Measurements from ENCODE around the gene CKS2. TPM values are rescaled to one million over a fixed set of nuclear protein-coding genes. Genes with fewer than 3 reads are reported as not detected.
A peak's percentile ranks its signal among the peaks of the same experiment; 100 is the strongest.

The CKS2 gene
- total RNA-seq, 1 experiment from 2014 or later: 299 TPM

DNA sequence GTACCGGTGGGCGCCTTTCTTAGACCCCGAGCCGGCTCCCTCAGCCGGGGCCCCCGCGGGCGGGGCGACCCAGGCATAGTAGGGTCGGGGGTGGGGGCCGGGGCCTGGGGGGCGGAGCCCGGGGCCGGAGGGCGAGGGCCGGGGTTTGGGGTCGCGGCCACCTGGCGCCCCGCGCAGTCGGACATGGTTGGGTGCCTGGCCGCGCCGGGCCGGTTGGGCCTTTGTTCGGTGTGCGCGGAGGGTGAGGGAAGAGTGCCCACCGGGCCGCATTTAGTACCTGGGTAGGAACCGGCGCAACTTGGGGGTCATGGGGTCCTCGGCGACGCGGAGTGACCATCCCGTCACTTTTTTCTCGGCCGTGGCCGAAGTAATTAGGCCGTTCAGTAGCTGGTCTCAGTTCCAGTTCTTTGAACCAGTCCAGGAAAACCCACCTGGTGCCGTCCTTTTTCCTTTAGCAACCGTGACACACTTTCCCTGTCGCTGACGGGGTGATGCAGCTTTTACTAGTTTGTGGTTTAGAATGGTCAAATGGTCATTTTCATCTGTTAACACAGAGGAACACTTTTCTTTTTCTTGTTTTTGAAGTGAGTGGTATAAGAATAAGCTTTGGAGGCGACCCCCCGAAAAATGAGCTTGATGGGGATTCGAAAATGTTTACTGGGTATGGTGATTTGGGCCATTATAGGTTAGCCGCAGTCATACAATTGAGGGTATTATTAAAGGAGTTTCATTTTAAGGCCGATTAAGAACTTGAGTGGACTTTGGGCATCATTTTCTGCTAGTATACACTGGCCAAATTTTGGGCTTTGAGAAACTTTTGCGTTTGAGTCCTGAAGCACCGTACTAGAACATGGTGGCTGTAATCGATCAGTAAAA lies 589 bp downstream of the CKS2 start (continued):
- TF ChIP-seq ZNF423 (CRISPR knock-in tag; IDR thresholded peaks at IDR 0.05): no peak
- TF ChIP-seq ZNF232 (CRISPR knock-in tag; IDR thresholded peaks at IDR 0.05): no peak
- no peak for TF ChIP-seq ZNF219 (CRISPR knock-in tag; IDR thresholded peaks at IDR 0.05; ENCODE audit: borderline replicate concordance)
- TF ChIP-seq GTF2I (CRISPR knock-in tag; conservative IDR thresholded peaks at IDR 0.05): no peak
- TF ChIP-seq ZNF263 (CRISPR knock-in tag; IDR thresholded peaks at IDR 0.05; ENCODE audit: low read depth): no peak
- 0 out of 2 replicates have a peak, but pooled peaks have one; percentile 14 for TF ChIP-seq KAT7 (CRISPR knock-in tag; IDR thresholded peaks at IDR 0.05; ENCODE audit: borderline replicate concordance)
- TF ChIP-seq GRHL2 (CRISPR knock-in tag; IDR thresholded peaks at IDR 0.05; ENCODE audit: insufficient replicate concordance, severe bottlenecking): no peak
- TF ChIP-seq, protein P1, sequence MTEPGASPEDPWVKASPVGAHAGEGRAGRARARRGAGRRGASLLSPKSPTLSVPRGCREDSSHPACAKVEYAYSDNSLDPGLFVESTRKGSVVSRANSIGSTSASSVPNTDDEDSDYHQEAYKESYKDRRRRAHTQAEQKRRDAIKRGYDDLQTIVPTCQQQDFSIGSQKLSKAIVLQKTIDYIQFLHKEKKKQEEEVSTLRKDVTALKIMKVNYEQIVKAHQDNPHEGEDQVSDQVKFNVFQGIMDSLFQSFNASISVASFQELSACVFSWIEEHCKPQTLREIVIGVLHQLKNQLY (CRISPR knock-in tag; IDR thresholded peaks at IDR 0.05): no peak
- no peak for TF ChIP-seq CREM (CRISPR knock-in tag; IDR thresholded peaks at IDR 0.05)
- TF ChIP-seq NFATC4 (CRISPR knock-in tag; IDR thresholded peaks at IDR 0.05): peak; percentile 80
- TF ChIP-seq, protein P2, sequence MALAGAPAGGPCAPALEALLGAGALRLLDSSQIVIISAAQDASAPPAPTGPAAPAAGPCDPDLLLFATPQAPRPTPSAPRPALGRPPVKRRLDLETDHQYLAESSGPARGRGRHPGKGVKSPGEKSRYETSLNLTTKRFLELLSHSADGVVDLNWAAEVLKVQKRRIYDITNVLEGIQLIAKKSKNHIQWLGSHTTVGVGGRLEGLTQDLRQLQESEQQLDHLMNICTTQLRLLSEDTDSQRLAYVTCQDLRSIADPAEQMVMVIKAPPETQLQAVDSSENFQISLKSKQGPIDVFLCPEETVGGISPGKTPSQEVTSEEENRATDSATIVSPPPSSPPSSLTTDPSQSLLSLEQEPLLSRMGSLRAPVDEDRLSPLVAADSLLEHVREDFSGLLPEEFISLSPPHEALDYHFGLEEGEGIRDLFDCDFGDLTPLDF (CRISPR knock-in tag; IDR thresholded peaks at IDR 0.05): no peak
- TF ChIP-seq ATF1 (CRISPR knock-in tag; IDR thresholded peaks at IDR 0.05): no peak
- TF ChIP-seq TCF7 (CRISPR knock-in tag; IDR thresholded peaks at IDR 0.05; ENCODE audit: low read depth): no peak

DNA sequence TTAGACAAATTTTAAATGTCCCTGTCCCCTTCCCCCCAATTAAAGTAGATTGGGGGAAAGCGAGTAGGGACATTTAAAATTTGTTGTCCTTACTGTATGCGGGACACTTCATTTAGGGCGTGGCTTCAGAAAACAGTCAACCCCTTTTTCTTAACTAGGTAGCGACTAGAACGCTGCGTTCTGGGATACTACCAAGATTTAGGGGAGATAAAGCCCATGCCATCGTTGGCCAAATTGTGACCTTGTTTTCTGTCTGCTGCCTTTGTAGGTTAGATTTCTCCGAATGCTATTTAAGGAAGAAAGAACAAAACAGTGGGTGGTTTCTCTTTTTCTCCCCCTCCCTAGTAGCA lies 1.2 kb downstream of the CKS2 start:
- H3K9me3 Mint-ChIP-seq: no peaks in the 10 kb centered on the region
- no peaks in the 10 kb centered on the region; the same call in 1 of the 2 replicates for H3K27me3 Mint-ChIP-seq (ENCODE audit: low read depth)
- peak overlapping the region; percentile 90; the same call in 1 of the 2 replicates for H3K27ac Mint-ChIP-seq
- POLR2A ChIA-PET: no interaction called here
- peaks cover 45% of the 10 kb centered on the region for H3K4me1 Mint-ChIP-seq
- CTCF ChIA-PET: no interaction called here
- H3K4me3 Mint-ChIP-seq: peak overlapping the region; percentile 93
- no peak for DNase-seq (ENCODE audit: low spot score)
- 0 out of 2 replicates have a peak, but pooled peaks have one; percentile 7 for TF ChIP-seq ZNF671 (CRISPR knock-in tag; IDR thresholded peaks at IDR 0.05)
- TF ChIP-seq, protein P3, sequence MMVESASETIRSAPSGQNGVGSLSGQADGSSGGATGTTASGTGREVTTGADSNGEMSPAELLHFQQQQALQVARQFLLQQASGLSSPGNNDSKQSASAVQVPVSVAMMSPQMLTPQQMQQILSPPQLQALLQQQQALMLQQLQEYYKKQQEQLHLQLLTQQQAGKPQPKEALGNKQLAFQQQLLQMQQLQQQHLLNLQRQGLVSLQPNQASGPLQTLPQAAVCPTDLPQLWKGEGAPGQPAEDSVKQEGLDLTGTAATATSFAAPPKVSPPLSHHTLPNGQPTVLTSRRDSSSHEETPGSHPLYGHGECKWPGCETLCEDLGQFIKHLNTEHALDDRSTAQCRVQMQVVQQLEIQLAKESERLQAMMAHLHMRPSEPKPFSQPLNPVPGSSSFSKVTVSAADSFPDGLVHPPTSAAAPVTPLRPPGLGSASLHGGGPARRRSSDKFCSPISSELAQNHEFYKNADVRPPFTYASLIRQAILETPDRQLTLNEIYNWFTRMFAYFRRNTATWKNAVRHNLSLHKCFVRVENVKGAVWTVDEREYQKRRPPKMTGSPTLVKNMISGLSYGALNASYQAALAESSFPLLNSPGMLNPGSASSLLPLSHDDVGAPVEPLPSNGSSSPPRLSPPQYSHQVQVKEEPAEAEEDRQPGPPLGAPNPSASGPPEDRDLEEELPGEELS (CRISPR knock-in tag; IDR thresholded peaks at IDR 0.05): no peak
- TF ChIP-seq, protein P4, sequence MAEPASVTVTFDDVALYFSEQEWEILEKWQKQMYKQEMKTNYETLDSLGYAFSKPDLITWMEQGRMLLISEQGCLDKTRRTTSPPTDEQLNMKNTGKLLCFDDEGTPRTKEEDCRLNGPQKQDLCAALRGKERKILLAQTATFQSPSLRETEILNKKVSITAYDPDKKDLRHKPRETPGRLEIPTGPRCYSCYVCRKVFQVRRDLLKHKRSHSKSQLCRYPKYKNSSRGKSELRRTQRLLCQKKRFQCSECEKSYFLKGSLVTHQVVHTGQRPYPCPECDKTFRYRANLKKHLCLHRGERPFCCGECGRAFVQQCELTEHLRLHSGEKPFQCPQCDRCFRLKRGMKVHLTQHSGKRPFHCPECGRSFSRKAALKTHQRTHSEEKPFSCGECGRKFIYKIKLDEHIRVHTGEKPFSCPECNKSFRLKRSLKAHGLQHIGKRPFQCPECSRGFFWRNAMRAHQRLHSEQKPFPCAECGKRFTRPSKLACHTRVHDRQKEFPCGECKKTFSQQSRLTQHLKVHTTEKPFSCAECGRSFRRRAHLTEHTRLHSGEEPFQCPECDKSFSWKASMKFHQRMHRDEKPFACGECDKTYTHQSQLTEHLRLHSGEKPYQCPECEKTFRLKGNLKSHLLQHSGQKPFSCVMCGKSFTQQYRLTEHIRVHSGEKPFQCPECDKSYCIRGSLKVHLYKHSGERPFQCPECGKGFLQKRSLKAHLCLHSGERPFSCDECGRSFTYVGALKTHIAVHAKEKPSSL (CRISPR knock-in tag; conservative IDR thresholded peaks at IDR 0.05): 0 out of 2 replicates have a peak, but pooled peaks have one; percentile 6
- no peak for ATAC-seq
- peaks cover 65% of the 10 kb centered on the region for H3K36me3 Mint-ChIP-seq

DNA sequence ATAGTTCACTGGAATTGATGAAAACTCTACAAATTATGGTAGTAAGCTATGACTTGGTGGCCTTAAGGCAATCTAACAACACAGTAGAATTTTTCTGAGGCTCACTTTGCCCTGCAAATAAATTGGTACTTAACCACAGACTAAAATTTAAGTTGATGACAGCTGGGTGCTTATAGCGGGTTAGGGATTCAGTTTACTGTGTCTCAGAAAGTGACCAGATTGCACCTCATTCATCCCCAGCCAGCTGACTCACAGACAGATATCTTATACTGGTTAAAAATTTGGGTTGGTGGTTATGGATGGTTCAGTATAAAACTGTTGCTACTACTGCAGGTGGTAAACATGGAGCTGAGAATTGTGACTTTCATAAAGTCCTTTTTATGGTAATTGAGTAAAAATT lies 2.8 kb downstream of the CKS2 start:
- ATAC-seq (no peak), DNase-seq (ENCODE audit: low spot score) (no peak)
- no peaks in the 10 kb centered on the region for H3K9me3 Mint-ChIP-seq
- peak overlapping the region; percentile 90 for H3K27ac Mint-ChIP-seq
- H3K36me3 Mint-ChIP-seq: peaks cover 59% of the 10 kb centered on the region
- no peaks in the 10 kb centered on the region; the same call in 1 of the 2 replicates for H3K27me3 Mint-ChIP-seq (ENCODE audit: low read depth)
- peak overlapping the region; percentile 93 for H3K4me3 Mint-ChIP-seq
- no peak for TF ChIP-seq MYBL2 (CRISPR knock-in tag; IDR thresholded peaks at IDR 0.05)
- no peak for TF ChIP-seq SMAD4 (CRISPR knock-in tag; IDR thresholded peaks at IDR 0.05)
- TF ChIP-seq NR2C2 (CRISPR knock-in tag; IDR thresholded peaks at IDR 0.05): no peak
- no peak for TF ChIP-seq JAZF1 (CRISPR knock-in tag; IDR thresholded peaks at IDR 0.05)
- TF ChIP-seq CREM (CRISPR knock-in tag; IDR thresholded peaks at IDR 0.05): no peak
- no peak for TF ChIP-seq ZNF423 (CRISPR knock-in tag; IDR thresholded peaks at IDR 0.05)
- TF ChIP-seq, protein P5, sequence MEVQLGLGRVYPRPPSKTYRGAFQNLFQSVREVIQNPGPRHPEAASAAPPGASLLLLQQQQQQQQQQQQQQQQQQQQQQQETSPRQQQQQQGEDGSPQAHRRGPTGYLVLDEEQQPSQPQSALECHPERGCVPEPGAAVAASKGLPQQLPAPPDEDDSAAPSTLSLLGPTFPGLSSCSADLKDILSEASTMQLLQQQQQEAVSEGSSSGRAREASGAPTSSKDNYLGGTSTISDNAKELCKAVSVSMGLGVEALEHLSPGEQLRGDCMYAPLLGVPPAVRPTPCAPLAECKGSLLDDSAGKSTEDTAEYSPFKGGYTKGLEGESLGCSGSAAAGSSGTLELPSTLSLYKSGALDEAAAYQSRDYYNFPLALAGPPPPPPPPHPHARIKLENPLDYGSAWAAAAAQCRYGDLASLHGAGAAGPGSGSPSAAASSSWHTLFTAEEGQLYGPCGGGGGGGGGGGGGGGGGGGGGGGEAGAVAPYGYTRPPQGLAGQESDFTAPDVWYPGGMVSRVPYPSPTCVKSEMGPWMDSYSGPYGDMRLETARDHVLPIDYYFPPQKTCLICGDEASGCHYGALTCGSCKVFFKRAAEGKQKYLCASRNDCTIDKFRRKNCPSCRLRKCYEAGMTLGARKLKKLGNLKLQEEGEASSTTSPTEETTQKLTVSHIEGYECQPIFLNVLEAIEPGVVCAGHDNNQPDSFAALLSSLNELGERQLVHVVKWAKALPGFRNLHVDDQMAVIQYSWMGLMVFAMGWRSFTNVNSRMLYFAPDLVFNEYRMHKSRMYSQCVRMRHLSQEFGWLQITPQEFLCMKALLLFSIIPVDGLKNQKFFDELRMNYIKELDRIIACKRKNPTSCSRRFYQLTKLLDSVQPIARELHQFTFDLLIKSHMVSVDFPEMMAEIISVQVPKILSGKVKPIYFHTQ (CRISPR knock-in tag; IDR thresholded peaks at IDR 0.05): no peak
- ChIA-PET POLR2A (no interaction called here), CTCF (no interaction called here)
- peaks cover 51% of the 10 kb centered on the region for H3K4me1 Mint-ChIP-seq
